ENCODE results near the gene KAZN.

DNA sequence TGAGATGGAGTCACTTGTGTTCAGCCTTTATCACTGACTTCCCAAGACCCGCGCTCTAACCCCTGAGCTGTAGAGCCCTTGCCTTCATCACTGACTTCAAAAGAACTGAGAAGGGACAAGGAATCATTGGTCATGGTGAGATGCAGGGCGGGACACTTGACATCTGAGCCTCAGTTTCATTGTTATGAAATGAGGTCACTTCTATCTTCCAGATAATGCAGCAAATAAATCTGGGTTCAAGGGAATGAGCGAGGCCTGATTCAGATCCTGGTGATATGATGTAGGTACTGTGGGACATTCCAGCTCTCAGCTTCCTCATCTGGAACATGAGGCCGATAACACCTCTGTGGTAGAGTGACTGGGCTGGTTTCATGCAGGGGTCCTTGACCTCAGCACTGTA, 13.8 kb downstream of the KAZN start:
- TF ChIP-seq, protein P1, sequence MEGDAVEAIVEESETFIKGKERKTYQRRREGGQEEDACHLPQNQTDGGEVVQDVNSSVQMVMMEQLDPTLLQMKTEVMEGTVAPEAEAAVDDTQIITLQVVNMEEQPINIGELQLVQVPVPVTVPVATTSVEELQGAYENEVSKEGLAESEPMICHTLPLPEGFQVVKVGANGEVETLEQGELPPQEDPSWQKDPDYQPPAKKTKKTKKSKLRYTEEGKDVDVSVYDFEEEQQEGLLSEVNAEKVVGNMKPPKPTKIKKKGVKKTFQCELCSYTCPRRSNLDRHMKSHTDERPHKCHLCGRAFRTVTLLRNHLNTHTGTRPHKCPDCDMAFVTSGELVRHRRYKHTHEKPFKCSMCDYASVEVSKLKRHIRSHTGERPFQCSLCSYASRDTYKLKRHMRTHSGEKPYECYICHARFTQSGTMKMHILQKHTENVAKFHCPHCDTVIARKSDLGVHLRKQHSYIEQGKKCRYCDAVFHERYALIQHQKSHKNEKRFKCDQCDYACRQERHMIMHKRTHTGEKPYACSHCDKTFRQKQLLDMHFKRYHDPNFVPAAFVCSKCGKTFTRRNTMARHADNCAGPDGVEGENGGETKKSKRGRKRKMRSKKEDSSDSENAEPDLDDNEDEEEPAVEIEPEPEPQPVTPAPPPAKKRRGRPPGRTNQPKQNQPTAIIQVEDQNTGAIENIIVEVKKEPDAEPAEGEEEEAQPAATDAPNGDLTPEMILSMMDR (IDR thresholded peaks at IDR 0.05): no peak
- TF ChIP-seq POLR2A (IDR thresholded peaks at IDR 0.05) (no peak), POLR2AphosphoS5 (IDR thresholded peaks at IDR 0.05) (no peak)
